Forelimb muscle (tissue), 1 donor: ENCODE results near the gene PVR. TPM values are rescaled to one million over a fixed set of nuclear protein-coding genes. Genes with fewer than 3 reads are reported as not detected.
"Not testable (repeated sequence)": the region's sequence is repeated elsewhere in the genome, so short reads cannot be mapped to it uniquely, and the experiment has no call there.

Experiments
- DNase-seq: peaks from one replicate; pipeline ENCODE4 v3.0.0-alpha.2; 2013; ENCODE audit warnings: low read depth
- polyA plus RNA-seq: library from polyadenylated mRNA; unstranded; fragments of 120-200 nt; gene quantifications from one replicate; pipeline ENCODE4 v1.2.1, GENCODE V29; 2013; ENCODE audit not compliant: insufficient read length

PVR gene
- polyA plus RNA-seq, 1 donor = 19.6 TPM

DNA sequence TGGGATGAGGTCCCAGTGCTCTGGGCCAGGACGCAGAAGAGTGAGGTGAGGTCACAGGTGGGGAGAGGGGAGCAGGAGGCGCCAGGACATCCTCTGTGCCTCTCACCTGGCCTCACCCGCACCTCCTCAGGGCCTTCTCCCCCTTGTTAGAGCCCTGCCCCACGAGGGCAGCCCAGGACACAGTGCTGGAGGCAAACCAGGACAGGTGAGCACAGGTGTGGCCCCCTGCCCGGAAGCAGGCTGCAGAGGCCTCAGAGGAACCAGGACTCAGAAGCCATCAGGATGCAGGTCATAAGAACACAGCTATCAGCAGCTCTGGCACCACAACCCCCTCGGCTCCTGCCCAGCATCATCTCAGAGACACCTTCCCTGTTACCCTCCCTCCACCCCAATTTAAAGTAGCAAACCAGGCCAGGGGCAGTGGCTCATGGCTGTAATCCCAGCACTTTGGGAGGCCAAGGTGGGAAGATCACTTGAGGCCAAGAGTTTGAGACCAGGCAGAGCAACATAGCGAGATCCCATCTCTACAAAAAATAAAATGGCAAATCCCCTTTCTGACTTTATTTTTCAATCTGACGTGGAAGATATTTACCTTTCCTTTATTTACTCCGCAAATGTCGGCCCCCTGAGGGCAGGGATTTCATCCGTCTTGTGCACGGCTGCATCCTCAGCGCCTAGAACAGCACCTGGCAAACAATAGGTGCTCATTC is 54.9 kb downstream of the PVR start, which contains the start of gene CEACAM16:
Gene CEACAM16 (plus strand): TSS at position 660 of the 710 bp plus-strand sequence. CDS start 2,306 bp downstream, outside the sequence.
- no peak for DNase-seq

- DNase-seq = no peak
Measured at GRCh38 chr19:44700547-44700946, 56.8 kb downstream of the PVR start.

GRCh38 chr19:44701228-44701627 is 57.5 kb downstream of the PVR start:
- no peak for DNase-seq

- no peak for DNase-seq
Measured at GRCh38 chr19:44702551-44703176, 59.0 kb downstream of the PVR start.

DNA sequence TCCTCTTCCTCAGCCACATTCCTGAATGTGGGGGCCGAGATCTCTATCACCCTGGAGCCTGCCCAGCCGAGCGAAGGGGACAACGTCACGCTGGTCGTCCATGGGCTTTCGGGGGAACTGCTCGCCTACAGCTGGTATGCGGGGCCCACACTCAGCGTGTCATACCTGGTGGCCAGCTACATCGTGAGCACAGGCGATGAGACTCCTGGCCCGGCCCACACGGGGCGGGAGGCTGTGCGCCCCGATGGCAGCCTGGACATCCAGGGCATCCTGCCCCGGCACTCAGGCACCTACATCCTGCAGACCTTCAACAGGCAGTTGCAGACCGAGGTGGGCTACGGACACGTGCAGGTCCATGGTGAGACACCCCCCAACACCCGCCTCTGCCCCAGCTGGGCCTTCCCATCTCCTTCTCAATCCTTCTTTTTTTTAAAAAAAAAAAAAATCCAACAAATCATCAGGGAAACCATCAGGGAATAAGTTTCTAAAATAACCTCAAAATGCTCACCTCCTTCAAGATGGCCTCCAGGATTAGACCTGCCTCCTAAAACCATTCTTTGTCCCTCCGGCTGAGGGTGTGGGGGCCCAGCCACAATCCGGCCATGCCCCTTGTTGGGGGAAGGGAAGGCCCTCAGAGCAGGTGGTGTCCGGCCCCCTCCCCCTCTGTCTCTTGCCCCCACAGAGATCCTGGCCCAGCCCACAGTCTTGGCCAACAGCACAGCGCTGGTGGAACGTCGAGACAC is 59.8 kb downstream of the PVR start:
- no peak for DNase-seq

GRCh38 chr19:44704982-44705381 is 61.3 kb downstream of the PVR start:
- no peak for DNase-seq

DNA sequence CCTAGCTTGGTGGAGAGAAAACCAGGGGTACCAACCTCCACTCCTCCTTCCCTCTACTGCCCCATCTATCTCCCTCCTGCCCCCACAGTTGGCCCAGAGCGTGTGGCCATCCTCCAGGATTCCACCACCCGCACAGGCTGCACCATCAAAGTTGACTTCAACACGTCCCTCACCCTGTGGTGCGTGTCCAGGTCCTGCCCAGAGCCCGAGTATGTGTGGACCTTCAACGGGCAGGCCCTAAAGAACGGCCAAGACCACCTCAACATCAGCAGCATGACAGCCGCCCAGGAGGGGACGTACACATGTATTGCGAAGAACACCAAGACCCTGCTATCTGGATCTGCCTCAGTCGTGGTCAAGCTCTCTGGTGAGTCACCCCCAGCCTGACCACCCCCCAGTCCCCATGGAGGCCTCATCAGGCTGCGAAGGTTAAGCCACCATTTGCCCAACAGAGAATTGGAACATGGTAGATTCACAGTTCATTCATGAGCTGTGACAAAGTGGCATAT is 61.8 kb downstream of the PVR start:
- no peak for DNase-seq

GRCh38 chr19:44706506-44707236 is 63.0 kb downstream of the PVR start:
- no peak for DNase-seq

GRCh38 chr19:44707794-44708193 is 64.1 kb downstream of the PVR start:
- DNase-seq = no peak

GRCh38 chr19:44708940-44709339 is 65.2 kb downstream of the PVR start:
- no peak for DNase-seq

DNA sequence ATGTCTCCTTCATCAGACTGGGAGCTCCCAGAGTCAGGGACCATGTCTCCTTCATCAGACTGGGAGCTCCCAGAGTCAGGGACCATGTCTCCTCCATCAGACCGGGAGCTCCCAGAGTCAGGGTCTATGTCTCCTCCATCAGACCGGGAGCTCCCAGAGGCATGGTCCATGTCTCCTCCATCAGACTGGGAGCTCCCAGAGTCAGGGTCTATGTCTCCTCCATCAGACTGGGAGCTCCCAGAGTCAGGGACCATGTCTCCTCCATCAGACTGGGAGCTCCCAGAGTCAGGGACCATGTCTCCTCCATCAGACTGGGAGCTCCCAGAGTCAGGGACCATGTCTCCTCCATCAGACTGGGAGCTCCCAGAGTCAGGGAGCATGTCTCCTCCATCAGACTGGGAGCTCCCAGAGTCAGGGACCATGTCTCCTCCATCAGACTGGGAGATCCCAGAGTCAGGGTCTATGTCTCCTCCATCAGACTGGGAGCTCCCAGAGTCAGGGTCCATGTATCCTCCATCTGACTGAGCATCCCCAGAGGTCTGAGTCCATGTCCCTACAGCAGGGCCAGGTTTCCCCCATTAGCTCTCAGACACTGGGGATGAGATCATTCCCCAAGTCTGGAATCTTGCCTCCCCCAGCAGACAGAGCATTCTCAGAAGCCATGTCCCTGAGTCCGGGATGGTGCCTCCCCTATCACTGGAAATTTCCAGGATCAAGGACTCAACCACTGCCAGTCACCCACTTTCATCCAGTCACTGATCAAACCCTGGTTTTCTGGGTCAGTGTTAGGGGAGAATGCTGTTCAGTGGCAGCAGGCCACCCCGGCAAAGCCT is 65.9 kb downstream of the PVR start:
- not testable (repeated sequence) for DNase-seq

- no peak for DNase-seq
Measured at GRCh38 chr19:44710483-44710882, 66.8 kb downstream of the PVR start.

DNA sequence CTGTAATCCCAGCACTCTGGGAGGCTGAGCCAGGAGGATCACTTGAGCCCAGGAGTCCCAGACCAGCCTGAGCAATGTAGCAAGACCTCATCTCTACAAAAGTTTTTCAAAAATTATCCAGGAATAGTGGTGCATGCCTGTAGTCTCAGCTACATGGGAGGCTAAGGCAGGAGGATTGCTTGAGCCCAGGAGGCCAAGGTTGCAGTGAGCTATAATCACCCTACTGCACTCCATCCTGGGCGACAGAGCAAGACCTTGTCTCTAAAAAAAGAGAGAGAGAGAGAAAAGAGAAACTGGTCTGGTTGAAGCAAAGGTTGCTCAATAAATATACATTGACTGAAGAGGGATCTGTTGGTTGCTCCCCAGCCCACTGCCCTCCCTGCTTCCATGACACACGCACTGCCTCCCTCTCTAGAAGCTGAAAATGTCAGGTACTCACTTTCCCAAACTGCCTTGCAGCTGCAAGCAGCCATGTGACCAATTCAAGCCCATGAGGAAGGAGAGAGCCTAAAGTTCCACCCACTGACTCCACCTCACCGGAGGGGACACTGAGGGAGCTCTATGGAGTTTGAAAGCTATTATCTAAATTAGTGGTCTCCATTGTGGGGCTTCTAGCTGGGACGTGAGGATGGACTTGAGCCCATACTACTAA is 69.3 kb downstream of the PVR start:
- DNase-seq = no peak

Other genes starting within 250 kb of the PVR start
- gene ZNF285, start 242.3 kb upstream of the PVR start, polyA plus RNA-seq = 6.3 TPM
- 4.8 TPM for gene ZNF229, start 195.4 kb upstream of the PVR start, polyA plus RNA-seq
- 6.4 TPM for gene ZNF180, start 143.4 kb upstream of the PVR start, polyA plus RNA-seq
- gene CEACAM20, start 114.2 kb upstream of the PVR start, polyA plus RNA-seq = not detected
- not detected for gene IGSF23, start 30.3 kb upstream of the PVR start, polyA plus RNA-seq
- 8.0 TPM for gene CEACAM19, start 27.6 kb downstream of the PVR start, polyA plus RNA-seq
- 0.37 TPM for gene CEACAM16, start 55.2 kb downstream of the PVR start, polyA plus RNA-seq
- 11.6 TPM for gene BCL3, start 104.8 kb downstream of the PVR start, polyA plus RNA-seq
- not detected for gene CBLC, start 134.0 kb downstream of the PVR start, polyA plus RNA-seq
- 201 TPM for gene BCAM, start 165.2 kb downstream of the PVR start, polyA plus RNA-seq
- gene NECTIN2, start 202.4 kb downstream of the PVR start, polyA plus RNA-seq = 44.1 TPM
- gene TOMM40, start 247.3 kb downstream of the PVR start, polyA plus RNA-seq = 35.1 TPM